Measurements from ENCODE around the gene HPGDS.

The HPGDS gene

DNA sequence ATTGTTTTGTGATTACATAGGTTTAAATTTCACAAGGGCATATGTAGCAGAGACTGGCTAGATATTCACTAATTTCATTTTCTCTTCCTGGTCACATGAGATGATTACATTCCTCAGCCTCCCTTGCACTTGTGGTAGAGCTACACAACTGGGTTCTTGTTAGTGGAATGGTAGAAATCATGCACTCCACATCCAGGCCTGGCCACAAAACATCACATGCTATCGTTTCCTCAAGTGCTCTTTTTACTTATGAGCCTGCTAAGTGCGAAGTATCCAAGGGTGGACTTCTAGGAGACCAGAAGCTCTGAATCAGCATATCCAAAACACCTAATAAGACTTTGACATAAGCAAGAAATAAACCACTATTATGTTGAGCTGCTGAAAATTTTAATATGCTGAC lies 26.4 kb upstream of the HPGDS start:
- DNase-seq, result no peak
- TF ChIP-seq POLR2A (IDR thresholded peaks at IDR 0.05; ENCODE audit: low read length) (no peak), GATA1 (IDR thresholded peaks at IDR 0.05; ENCODE audit: low read depth, low read length) (no peak)

DNA sequence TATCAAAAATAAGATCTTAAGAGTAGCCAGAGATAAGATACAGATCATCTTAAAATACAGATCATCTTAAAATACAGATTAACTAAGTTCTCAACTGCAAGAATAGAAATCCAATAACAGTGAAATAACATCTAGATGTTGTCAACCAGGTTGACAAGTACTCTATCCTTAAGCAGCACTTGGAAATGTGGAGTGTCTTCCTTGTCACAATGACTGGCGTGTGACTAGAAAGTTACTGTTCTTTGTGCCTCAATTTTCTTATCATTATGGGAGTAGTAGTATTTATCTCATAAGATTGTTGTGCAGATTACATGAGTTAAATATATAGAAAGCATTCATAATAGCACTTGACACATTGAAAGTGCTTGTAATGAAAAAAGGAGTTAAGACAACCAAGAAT lies 25.8 kb upstream of the HPGDS start:
- DNase-seq, result no peak
- TF ChIP-seq GATA1 (IDR thresholded peaks at IDR 0.05; ENCODE audit: low read depth, low read length) (no peak), POLR2A (IDR thresholded peaks at IDR 0.05; ENCODE audit: low read length) (no peak)

DNA sequence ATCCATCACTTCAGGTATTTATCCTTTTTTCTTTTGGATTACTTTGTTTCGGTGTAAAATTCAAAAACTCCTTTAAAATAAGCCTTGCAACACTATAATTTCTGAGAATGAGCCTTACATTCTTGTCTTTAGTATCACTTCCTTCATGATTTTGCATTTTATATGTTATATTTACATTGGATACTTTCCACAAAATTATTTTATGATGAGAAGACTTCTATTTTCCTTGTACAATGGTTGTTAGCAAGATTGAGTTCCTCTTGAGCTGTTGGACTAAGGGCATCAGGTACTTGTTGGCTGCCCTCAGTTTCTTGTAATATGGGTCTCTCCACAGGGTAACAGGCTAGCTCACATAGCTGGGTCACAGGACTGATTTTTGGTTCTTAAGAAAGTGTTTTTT lies 22.7 kb upstream of the HPGDS start:
- DNase-seq, result no peak
- TF ChIP-seq GATA1 (IDR thresholded peaks at IDR 0.05; ENCODE audit: low read depth, low read length) (no peak), POLR2A (IDR thresholded peaks at IDR 0.05; ENCODE audit: low read length) (no peak)

DNA sequence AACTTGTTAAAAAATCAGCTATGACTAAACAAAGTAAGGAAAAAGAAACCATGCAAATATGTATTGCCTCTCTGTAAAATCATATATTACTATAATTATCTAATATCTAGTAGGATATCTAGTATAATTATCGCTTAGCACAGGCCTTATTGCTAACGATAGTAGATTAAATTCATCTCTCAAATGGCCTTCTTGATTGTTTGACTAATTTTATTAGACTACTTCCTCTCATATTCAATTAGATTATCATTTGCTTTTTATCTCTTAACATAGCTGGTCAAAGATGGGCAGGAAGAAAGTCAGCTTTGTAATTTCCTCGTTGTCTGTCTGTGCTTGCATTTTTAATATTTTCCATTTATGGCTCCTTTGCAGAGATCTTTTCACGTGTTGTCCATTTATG lies 21.9 kb upstream of the HPGDS start:
- no peak for TF ChIP-seq GATA1 (IDR thresholded peaks at IDR 0.05; ENCODE audit: low read depth, low read length)
- no peak for TF ChIP-seq POLR2A (IDR thresholded peaks at IDR 0.05; ENCODE audit: low read length)
- no peak for DNase-seq

DNA sequence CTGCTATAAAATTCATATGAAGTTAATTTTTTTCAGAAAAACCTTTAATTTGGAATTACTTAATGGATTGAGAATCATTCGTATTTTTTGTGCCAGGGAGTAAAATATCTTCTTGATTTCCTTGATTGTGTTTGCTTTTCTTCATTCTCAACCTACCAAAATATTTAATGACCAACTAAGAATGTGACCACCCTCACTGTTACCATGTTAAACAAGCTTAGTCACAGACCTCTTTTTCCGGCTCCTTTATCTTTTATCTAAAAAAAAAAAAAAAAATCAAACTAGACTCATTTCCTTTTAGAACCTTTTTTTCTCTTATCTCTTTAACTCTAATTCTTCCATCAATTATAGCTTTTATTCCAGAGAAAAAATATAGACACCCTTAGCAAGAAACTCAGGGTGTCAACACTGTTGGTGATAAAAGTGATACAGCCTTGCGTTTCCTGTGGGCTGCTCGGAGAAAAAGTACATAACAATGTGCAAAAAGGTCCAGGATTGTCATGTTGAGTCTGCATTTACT lies 20.6 kb upstream of the HPGDS start:
- TF ChIP-seq POLR2A (IDR thresholded peaks at IDR 0.05; ENCODE audit: low read length) (no peak), GATA1 (IDR thresholded peaks at IDR 0.05; ENCODE audit: low read depth, low read length) (no peak)
- DNase-seq, result no peak

DNA sequence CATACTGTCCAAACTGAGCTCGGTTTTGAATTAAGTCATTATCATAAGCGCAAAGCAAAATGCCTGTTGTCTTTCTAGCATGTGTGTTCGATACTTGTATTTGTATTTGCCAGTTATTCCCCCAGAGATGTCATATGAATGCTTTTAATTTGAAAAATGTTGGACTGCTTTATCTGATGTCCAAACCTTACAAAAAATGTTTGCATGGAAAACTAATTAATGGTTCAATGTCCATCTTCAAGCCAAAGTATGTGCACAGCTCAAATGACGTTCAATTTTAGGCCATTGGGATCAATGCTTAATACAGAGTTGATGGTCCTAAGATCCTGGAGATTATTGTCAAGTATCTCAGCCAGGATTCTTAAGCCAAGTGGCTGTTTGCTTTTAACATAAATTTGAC lies 17.2 kb upstream of the HPGDS start:
- no peak for DNase-seq
- TF ChIP-seq GATA1 (IDR thresholded peaks at IDR 0.05; ENCODE audit: low read depth, low read length) (no peak), POLR2A (IDR thresholded peaks at IDR 0.05; ENCODE audit: low read length) (no peak)

DNA sequence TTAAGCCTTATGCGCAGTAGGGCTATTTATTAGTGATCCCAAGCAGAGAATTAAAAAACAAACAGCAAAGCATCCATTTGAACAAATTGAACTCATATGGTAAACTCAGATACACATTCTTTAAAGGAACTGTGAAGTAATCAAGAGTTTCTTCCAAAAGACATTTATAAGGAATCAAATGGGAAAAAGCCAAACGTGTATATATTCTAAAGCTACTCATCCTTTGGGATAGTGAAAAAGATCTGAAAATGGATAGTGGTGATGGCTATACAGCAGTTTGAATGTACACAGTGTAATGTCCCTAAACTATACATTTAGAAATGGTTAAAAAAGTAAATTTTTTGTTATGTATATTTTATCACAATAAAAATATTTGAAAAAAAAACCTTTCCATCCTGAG lies 16.6 kb upstream of the HPGDS start:
- DNase-seq, result no peak
- TF ChIP-seq GATA1 (IDR thresholded peaks at IDR 0.05; ENCODE audit: low read depth, low read length) (no peak), POLR2A (IDR thresholded peaks at IDR 0.05; ENCODE audit: low read length) (no peak)

DNA sequence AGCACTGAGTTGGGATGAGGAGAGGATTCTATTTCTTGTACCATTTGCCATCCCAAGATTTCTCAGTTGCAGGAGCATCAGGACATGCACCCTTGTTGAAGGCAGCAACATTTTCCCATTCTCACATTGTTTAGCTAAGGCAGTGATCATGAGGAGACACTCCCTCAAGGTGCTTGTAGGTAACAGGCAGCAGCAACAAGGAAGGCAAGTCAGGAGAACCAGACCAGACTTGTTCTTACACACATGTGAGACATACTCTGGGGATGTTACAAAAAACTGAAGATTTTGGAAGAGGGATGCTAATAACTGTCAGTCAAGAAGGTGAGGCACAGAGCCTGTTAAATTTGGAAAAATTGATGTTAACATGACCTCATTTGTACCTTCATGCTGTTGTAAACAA lies 15.5 kb upstream of the HPGDS start:
- DNase-seq, result no peak
- TF ChIP-seq GATA1 (IDR thresholded peaks at IDR 0.05; ENCODE audit: low read depth, low read length) (no peak), POLR2A (IDR thresholded peaks at IDR 0.05; ENCODE audit: low read length) (no peak)

DNA sequence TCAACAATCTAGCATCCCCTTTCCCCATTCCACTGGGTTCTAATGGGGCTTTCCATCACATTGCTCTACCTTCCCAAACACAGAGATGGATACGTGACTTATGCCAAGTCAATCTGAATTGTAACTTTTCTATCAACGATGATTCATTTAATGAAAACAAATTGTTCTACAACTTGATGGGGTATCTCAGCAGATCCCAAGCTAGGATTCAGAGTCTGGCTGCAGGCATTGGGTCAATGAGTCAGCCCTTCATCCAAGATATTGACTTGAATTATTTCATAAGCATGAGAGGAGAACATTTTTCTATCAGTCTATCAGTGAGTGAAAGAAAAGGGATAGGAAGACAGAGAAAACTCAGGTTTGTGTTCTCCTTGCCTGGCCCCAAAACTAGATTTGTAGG lies 15.0 kb upstream of the HPGDS start:
- TF ChIP-seq GATA1 (IDR thresholded peaks at IDR 0.05; ENCODE audit: low read depth, low read length), result no peak
- no peak for TF ChIP-seq POLR2A (IDR thresholded peaks at IDR 0.05; ENCODE audit: low read length)
- no peak for DNase-seq

DNA sequence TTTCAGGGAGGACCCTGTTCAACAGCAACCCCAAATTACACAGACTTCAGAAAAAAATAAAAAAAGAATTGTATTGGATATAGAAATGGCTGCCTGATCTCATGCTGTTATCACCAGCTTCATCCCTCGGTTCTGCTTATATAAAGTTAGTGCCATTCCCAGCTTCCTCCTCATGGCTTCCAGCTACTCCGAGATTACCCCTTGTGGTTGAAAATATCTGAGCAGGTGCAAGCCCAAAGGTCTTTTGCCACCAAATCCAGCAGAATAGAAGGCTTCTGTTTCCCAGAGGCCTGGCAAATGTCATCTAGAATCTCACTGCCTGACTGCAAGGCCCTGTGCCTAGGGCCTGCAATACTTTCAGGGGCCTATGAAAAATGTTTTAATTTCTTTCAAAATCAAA lies 13.8 kb upstream of the HPGDS start:
- TF ChIP-seq POLR2A (IDR thresholded peaks at IDR 0.05; ENCODE audit: low read length) (no peak), GATA1 (IDR thresholded peaks at IDR 0.05; ENCODE audit: low read depth, low read length) (no peak)

DNA sequence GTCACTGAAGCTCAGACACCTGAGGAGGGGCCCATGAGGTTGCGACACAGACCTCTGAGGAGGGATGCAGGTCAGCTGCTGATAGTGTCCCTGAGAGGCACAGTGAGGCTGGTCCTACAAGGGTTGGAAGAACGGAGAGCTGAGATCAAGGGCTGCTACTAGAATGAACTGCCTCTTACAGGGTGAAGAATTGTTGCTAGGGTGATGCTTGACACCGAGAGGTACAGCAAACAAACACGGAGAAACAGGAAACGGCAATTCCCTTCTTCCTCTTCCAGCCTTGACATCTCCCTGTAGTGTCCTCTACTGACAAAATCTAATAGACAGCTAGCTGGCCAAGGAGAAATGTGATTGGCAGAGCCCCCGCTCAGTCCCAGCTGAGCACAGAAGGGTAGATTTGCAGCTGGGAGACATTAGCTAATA lies 11.8 kb upstream of the HPGDS start:
- DNase-seq, result no peak
- no peak for TF ChIP-seq GATA1 (IDR thresholded peaks at IDR 0.05; ENCODE audit: low read depth, low read length)
- no peak for TF ChIP-seq POLR2A (IDR thresholded peaks at IDR 0.05; ENCODE audit: low read length)

More for the DNA sequence above, 13.8 kb upstream of the HPGDS start:
- no peak for DNase-seq

DNA sequence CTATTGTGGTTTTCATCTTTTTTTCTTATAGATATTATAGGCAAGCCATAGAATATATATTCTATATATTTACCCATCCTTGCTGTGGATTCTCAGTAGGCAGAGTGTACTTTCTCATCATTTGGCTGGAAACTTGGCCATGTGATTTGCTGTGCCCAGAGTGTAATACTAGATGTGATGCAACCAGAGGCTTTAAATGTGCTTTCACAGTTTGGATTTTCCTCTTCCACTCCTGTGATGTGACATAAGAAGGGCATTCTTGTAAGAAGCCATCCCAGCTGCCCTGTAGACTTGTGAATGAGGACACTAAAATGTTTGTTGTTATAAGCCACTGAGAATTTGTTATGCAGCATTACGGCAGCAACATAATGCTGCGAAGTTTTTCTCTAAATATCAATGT lies 10.4 kb upstream of the HPGDS start:
- DNase-seq, result no peak
- TF ChIP-seq POLR2A (IDR thresholded peaks at IDR 0.05; ENCODE audit: low read length) (no peak), GATA1 (IDR thresholded peaks at IDR 0.05; ENCODE audit: low read depth, low read length) (no peak)

DNA sequence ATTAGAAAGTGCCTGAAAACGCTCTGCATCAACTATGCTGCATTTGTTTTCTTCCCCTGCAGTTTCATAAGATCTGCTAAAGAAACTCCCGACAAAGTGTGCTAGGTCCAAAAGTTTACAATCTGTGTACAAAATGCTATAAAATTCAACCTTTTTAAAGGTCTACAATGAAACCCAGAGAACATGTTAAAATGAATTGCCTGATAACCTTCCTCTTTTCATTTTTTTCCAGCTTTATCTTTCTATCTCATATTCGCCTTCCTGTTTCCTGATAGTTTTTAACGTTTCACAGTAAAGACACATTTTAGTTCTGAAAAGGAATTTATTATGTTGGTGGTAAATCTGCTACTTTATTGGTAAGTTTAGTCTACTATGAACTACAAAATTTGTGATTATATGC lies 9.5 kb upstream of the HPGDS start:
- DNase-seq, result no peak

DNA sequence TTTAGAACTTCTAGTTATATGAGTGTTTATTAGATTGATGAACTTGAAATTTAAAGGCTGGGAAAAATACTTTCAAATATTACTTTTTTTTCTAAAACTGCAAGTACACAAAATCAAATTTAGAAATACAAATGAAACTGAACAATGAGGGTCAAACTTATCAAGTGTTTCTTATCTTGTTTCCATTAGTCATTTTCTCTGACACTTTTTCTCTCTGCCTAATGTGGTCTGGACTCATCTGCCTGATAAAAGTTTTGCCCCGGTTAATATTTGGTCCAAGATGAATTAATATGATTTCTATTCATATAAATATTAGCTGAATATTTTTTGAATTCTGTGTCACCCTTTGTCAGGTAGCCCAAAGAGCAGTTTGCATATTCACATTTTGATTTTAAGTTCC lies 8.7 kb upstream of the HPGDS start:
- TF ChIP-seq POLR2A (IDR thresholded peaks at IDR 0.05; ENCODE audit: low read length), result no peak
- no peak for TF ChIP-seq GATA1 (IDR thresholded peaks at IDR 0.05; ENCODE audit: low read depth, low read length)
- peak in 1 of 2 experiments; percentile 27 for DNase-seq

More for the DNA sequence above, 9.5 kb upstream of the HPGDS start:
- no peak for TF ChIP-seq GATA1 (IDR thresholded peaks at IDR 0.05; ENCODE audit: low read depth, low read length)
- no peak for TF ChIP-seq POLR2A (IDR thresholded peaks at IDR 0.05; ENCODE audit: low read length)

DNA sequence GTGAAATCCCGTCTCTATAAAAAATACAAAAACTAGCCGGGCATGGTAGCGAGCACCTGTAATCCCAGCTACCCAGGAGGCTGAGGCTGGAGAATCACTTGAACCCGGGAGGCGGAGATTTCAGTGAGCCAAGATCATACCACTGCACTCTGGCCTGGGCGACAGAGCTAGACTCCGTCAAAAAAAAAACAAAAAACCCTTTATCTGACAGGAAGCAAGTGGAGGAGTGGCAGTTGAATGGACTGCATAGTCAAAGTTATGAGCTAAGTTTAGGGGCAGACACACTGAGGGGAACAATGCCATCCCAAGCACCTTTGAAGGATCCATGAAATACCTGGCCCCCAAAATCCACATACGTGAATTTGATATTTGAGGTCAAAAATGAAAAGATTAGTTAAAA lies 7.5 kb upstream of the HPGDS start:
- DNase-seq, result no peak
- TF ChIP-seq GATA1 (IDR thresholded peaks at IDR 0.05; ENCODE audit: low read depth, low read length) (no peak), POLR2A (IDR thresholded peaks at IDR 0.05; ENCODE audit: low read length) (no peak)

DNA sequence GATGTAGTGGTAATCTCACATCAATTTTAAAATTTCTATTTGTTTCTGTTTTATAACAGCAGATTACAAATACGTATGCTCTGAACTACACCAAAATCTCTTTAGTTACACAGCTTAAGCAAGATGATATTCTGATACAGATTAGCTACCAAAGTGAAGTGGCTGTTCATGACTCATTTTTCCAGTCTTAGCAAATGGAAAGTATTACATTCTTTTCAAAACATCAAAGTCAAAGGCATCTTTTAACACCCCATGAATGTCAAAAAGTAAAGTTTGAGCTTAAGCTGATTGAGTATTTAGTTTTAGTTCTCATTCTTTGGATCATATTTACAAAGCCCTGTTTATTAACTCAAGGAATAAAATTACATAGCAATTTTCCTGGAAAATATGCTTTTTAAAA lies 6.6 kb upstream of the HPGDS start:
- TF ChIP-seq POLR2A (IDR thresholded peaks at IDR 0.05; ENCODE audit: low read length) (no peak), GATA1 (IDR thresholded peaks at IDR 0.05; ENCODE audit: low read depth, low read length) (no peak)
- DNase-seq, result peak in 1 of 2 experiments; percentile 11

Measured in erythroblast (primary cell).